IPS DF 4.7 (cell line): ENCODE results near the gene TUBB4B.

Source experiments
- DNase-seq: peaks from one replicate; pipeline ENCODE4 v3.0.0-alpha.2; 2013; ENCODE audit warnings: low spot score; ENCODE audit errors: extremely low read depth

The TUBB4B gene

DNA sequence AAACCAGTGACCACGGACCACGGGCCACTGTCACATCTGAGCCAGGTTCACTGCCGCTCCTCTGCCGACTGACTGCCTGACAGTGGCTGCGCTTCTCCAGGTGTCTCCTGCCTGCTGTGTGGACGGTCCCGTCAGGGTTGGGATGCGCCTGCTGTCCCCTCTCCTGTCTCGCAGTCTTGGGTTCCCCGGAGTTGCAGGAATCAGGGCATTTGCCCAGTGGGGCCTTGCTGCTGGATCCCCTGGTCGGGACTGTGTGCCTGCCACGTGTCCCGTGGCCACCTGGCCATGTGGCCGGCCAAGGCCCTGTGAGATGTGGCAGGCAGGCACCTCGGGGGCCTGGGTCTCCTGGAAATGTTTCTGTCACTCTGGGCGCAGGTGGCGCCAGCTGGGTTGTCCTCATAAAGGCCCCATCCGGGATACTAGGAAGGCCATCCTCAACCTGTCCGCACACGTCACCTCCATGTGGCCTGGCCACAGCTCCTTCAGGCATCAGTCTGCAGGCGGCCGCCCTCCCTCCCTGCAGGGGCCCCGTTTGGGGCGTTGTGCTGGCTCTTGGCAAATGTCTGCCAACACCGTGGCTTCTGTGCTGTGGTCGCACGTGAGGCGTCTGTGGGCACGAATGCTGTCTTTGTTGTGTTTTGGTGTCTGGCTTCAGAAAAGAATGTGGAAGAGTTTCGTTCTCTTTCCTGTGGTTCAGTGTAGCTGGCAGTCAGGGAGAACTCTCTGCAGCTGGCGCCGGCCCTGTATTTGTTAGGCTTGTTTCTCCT, 30.0 kb downstream of the TUBB4B start:
- DNase-seq: no peak

- no peak for DNase-seq
Measured at GRCh38 chr9:137271696-137272076, 30.6 kb downstream of the TUBB4B start.

DNA sequence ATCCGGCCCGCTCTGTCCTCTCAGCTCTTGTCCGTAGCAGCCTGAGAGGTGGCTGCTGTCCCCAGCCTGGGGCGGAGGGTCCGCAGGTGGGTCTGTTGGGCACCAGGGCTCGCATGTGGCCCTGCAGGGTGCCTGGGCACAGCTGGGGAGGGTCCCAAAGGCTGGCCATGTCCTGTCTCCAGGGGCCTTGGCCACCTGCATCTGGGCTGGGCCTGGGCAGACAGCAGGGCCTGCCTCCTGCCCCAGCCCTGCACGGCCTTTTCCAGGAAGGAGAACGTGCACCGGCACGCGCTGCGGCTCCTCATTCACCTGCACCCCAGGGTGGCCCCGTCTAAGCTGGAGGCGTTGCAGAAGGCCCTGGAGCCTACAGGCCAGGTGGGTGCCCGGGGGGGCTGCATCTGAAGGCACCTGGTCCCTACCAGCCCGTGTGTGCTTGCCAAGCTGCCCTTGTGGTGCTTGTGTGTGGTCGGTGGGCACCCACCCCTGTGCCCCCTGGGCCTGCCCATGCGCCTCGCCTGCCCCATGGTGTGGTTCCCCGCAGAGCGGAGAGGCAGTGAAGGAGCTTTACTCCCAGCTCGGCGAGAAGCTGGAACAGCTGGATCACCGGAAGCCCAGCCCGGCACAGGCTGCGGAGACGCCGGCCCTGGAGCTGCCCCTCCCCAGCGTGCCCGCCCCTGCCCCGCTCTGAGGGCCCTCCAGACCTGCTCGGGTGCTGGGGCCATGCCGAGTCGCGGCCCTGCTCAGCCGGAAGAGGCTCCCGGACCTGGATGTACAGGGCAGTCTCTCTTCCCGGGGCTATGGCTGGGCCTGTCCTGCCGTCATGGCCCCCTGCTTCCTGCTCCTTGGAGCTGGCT, 31.4 kb downstream of the TUBB4B start:
- DNase-seq: no peak

DNA sequence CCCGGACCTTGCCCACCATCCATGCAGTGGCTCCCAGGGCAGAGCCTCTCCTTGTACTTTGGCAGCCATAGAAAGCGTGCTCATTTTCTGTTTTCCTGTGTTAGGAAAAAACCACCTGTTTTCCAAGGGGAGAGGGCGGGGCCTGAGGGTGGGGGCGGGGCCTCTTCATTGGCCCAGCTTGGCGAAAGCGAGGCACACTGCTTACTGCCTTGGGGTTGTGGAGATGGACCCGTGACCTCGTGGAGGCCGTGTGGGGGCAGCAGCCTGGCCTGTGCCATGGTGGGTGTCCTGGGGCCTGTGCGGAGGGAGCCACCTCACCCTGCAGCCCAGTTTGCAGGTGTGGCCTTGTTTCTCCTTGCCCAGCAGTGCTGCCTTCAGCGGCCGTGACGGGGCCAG, 32.0 kb downstream of the TUBB4B start:
- no peak for DNase-seq

- no peak for DNase-seq
Measured at GRCh38 chr9:137273611-137274320, 32.7 kb downstream of the TUBB4B start.

DNA sequence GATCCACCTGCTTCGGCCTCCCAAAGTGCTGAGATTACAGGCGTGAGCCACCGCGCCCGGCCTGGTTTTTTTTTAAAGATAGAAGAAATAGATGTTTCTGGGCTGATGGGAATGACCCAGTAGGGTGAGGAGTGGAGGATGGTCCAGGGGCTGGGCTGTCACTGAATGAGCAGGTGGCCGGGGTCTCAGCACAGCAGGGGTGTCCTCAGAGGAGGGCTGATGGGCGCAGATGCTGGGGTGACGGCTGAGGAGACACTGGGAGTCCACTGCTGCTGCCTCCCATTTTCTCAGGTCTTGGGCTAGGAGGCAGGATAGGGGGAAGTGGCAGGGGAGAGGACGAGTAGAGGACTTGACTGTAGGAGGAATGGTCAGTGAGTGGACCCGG, 34.1 kb downstream of the TUBB4B start:
- no peak for DNase-seq

DNA sequence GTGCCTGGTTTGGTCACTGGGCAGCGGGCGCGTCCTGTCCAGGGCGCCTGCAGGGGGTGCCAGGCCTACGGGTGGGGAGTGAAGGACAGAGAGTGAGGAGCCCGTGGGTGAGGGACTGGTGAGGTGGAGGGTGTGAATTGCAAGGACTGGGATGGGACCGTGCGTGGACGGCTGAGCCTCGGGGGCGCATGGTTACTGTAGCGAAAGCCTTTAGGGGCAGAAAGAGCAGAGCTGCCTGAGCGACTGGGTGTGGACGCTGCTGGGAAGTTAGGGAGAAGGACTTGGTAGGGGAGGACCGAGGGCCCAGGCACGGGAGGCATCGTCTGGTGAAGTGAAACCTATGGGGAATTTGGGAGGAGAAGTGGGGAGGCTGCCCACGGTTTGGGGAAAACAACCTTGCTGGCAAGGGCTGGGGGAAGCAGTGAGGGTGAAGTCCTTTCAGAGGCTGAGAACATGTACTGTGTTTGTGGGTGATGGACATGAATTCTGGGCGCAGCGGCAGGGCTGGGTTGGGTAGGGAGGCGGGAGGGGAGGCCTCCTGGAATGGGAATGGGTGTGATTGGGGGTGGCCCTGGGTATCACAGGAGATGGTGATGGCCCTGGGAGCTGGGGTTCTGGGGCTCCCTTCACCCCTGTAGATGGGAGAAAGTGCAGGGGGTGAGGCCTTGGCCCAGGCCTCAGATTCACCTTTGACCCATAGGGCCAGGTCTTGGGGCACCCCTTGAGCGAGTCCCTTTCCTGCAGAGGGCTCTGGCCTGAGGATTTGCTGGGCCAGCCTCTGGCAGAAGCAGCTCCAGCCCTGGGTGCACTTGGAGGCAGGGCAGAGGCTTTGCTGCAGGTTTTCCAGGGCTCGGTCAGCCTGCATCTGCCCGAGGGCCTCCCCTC, 34.7 kb downstream of the TUBB4B start:
- no peak for DNase-seq

DNA sequence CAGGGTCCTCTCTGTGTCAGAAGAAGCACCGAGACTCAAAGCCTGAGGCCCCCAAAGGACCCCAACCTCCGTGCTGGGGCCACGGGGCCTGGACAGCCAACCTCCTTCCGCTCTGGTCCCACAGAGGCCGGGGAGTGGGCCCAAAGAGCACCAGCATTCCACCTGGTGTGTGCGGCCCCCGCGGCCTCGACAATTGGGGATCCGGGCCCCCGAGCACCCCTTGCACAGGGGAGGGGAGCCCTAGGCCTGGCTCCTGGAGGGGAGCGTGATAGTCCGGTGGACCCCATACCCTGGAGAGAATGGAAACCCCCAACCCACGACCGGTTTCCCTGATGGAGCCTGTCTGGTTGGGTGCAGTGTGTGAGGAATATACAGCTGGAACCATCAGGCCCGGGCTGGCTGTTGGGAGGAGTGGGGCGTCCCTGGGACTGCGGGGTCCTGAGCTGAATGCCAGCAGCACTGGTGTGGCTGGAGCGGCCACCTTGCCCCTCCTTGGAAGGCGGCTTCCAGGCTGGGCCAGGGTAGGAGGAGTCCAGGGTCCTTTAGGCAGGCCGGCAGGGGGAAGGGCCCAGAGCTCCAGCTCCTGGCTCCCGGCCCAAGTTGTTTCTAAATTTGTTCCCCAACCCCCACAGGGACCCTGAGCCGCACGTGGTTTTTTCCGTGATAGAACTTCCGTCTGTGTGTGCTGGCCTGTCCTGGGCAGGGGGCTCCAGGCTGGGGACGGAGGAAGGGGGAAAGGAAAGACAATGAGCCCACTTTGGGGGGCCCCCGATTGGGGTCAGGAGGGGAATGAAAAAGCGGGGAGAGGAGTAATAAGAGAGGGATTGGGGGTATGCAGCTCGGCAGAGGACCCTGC, 35.6 kb downstream of the TUBB4B start:
- DNase-seq: no peak

DNA sequence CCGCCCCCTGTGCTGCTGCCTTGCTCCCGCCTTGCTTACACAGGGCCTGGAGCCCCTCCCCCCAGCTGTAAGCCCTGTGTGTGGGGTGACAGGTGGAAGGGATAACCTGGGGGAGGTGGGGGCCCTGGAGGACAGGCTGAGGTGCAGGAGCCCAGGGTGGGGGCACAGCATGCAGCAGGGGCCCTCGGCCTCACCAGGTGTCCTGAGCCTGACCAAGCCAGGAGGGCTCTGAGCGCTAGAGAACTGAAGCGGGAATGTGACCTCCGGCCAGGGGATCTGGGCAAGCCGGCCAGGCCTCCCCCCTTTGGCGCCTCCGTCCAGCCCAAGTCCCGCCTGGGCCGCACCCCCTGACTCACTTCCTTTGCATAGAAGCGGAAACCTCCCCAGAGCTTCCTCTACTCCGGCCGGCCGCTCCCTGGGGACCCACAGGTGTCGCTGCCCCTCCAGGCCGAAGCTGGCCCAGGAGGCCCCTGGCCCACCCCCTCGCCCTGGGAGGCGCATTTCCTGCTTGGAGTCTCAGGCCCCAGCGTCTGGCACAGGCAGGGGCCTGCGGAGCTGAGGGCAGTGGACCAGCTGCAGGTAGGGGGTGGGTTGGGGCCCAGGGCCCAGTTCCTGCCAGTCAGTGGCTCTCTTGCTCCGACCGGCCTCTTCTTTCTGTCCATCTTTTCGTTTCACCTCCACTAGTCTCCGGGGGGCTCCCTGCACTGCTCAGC, 36.4 kb downstream of the TUBB4B start, which contains the start of gene TOR4A:
TOR4A (plus strand) TSS at position 398 of the 713 bp plus-strand sequence. CDS start 964 bp downstream, outside the sequence.
- no peak for DNase-seq

DNA sequence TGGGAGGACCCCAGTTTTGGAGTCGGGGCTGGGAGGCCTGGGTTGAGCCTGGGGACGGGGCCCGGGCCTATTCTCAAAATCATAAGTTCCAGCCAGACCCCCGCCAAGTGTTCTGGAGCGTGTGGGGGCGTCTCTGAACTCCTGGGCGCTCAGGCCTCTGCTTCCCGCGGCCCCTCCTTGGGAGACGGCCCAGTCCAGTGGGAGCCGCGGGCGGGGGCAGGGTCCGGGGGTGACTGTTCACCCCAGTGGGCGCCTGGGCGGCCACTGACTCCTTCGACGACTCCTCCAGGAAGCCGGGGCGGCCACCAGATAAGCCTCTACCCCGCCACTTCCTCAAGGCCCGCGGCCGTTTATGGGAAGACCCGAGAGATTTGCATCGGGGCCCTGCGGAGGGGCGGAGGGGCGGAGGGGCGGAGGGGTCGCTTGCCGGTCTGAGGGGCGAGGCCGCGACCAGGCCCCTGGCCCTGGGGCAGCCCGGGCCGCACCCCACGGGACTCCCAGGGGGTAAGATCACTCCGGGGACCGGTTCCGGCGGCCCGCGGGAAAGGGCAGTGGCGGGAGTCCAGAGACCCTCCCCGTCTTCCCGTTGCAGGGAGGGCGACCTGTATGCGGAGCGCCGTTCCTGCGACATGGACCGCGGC, 37.1 kb downstream of the TUBB4B start:
- no peak for DNase-seq

DNA sequence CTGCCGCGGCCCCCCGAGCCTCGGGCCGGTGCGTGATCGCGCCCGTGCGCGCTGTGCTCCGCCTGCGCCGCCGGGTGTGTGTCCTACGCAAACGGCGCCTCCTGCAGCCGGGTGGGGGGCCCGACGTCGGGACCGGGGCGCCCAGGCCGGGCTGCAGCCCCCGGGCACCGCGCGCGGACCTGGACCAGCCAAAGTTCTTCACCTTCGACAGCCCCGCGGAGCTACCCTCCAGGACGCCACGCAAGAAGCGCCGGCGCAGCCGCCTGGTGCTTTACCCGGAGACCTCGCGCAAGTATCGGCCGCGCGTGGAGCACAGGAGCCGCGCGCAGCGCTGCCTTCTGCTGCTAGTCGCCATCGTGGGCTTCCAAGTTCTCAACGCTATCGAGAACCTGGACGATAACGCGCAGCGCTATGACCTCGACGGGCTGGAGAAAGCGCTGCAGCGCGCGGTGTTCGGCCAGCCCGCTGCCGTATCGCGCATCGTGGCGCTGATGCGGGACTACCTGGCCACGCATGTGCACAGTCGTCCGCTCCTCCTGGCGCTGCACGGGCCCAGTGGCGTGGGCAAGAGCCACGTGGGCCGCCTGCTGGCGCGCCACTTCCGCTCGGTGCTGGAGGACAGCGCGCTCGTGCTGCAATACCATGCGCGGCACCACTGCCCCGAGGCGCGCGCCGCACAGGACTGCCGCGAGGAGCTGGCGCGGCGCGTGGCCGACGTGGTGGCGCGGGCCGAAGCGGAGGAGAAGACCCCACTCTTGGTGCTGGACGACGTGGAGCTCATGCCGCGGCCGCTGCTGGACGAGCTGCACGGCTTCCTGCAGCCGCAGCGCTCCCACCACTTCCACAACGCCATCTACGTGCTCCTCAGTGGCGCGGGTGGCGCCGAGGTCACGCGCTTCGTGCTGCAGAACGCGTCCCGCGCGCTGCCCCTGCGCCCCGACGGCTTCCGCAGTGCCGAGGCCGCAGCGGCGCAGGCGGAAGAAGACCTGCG, 37.9 kb downstream of the TUBB4B start:
- no peak for DNase-seq

DNA sequence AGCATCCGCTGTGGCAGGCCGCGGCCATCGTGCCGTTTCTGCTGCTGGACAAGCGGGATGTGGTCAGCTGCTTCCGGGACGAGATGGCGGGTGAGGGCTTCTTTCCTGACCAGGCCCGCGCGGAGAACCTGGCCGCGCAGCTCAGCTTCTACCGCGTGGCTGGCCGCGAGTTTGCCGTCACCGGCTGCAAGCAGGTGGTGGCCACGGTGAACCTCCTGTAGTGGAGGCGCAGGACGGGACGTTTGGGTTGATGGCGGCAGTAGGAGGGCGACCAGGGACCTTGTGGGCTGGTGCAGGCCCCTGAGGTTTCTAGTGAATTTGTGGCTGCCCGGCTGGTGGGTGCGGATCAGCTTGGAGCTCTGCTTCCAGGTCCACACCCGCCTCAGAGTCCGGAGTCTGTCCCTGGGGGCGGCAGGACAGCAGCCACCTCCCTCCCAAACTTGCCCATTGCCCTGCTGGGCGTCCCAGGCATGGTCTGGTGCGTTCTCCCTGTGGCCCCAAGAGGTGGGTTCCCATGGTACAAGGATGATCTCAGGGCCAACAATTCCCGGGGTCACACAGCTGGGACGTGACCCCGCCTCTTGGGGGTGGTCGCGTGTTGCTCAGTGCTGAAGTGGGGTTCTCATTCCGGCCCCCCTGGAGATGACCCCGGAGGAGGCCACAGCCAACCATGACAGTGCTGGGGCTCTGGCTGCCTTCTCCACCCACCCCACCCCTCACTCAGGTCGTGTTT, 38.8 kb downstream of the TUBB4B start:
- DNase-seq: no peak

DNA sequence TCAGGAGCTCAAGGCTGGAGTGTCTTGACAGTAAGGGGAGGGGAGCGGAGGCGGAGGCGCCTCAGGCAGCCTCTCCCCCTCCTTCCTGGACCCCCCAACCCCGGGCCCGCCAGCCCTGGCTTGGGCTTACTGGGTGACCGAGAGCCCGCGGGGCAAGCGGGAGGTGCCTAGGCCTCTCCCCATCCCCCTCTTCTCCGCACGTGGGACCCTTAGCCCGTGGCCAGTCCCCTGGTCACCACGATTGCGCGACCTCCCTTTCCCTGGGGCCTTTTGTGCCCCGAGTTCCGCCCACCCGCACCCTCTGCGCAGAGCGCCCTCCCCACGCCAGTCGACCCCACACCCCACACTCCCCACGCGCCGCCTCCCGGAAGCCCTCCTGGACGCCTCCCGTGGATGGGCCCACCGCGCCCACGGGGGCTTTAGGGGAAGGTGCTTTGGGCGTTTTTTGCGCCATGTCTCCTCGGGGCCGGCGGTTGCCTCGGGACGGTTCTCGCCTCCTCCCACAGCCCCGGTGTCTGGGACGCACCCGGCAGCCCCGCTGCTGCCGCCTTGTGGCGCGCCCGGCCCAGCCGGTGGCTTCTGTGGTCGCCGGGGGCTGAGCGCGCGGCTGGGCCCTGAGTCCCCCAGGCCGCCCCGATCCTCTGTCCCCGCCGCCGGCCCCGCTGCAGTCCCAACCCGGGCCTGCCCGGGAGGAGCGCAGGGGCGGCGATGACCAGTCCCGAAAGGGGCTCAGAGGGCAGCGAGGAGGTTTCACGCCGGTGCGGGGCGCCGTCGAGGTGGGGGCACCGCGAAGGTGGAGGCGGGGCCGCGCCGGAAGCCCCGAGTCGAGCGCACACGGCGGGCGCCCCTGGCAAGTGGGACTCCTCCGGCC, 39.6 kb downstream of the TUBB4B start:
- DNase-seq: no peak

- DNase-seq: no peak
Measured at GRCh38 chr9:137281345-137282116, 40.4 kb downstream of the TUBB4B start.

DNA sequence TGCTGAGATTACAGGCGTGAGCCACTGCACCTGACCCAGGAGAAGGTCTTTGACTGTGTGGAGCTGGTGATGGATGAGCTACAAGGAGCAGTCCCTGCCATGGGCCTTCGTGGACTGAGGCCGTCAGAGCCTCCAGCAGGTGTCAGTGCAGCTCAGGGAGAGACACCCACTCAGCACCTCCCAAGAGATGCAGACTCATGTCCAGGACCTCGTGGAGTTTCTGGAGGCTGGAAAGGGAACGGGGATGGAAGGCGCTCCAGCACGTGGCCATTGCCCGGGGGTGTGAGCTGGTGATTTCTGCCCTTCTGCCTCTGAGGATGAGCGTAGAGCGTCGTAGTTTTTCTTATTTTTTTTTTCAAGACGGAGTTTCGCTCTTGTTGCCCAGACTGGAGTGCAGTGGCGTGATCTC, 45.9 kb downstream of the TUBB4B start:
- no peak for DNase-seq
